Osteoblast (primary cell): ENCODE results near the gene CAND2. TPM values are rescaled to one million over a fixed set of nuclear protein-coding genes. Genes with fewer than 3 reads are reported as not detected.
"Not testable (repeated sequence)": the region's sequence is repeated elsewhere in the genome, so short reads cannot be mapped to it uniquely, and the experiment has no call there.

ENCODE experiments used
- DNase-seq: peaks from one replicate; pipeline ENCODE4 v3.0.0; 2011; ENCODE audit warnings: low spot score, mixed read lengths; ENCODE audit not compliant: insufficient read length; ENCODE audit errors: missing footprints
- H2AFZ ChIP-seq: 2 replicates; pipeline ENCODE4 v1.6.0; 2011; ENCODE audit warnings: mild to moderate bottlenecking, low read length
- H3K27ac ChIP-seq: 2 replicates; pipeline ENCODE4 v1.5.1; 2011; ENCODE audit warnings: mild to moderate bottlenecking, low read depth, low read length, moderate library complexity
- H3K27me3 ChIP-seq: 2 replicates; pipeline ENCODE4 v1.6.0; 2012; ENCODE audit warnings: mild to moderate bottlenecking, control low read depth, inconsistent platforms, low read length, moderate library complexity; ENCODE audit not compliant: insufficient read depth
- H3K36me3 ChIP-seq: 2 replicates; pipeline ENCODE4 v1.5.1; 2011; ENCODE audit warnings: mild to moderate bottlenecking, low read length, control low read depth, moderate library complexity; ENCODE audit not compliant: insufficient read depth
- H3K4me1 ChIP-seq: 2 replicates; pipeline ENCODE4 v1.5.1; 2011; ENCODE audit warnings: mild to moderate bottlenecking, low read length, control low read depth, moderate library complexity; ENCODE audit not compliant: insufficient read depth
- H3K4me2 ChIP-seq: 2 replicates; pipeline ENCODE4 v1.6.0; 2011; ENCODE audit warnings: mild to moderate bottlenecking, low read length; ENCODE audit not compliant: insufficient read depth
- H3K4me3 ChIP-seq: fragments of 200-600 bp; sonication (generic); 3 replicates; pipeline ENCODE4 v1.5.1; 2012; ENCODE audit warnings: mild to moderate bottlenecking, low read length, inconsistent platforms; ENCODE audit not compliant: insufficient read depth
- H3K79me2 ChIP-seq: 2 replicates; pipeline ENCODE4 v1.6.0; 2012; ENCODE audit warnings: mild to moderate bottlenecking, low read length, control low read depth, inconsistent platforms; ENCODE audit not compliant: insufficient read depth
- H3K9me3 ChIP-seq: 2 replicates; pipeline ENCODE4 v1.5.1; 2011; ENCODE audit warnings: low read depth, low read length, control low read depth
- H4K20me1 ChIP-seq: 2 replicates; pipeline ENCODE4 v1.6.0; 2012; ENCODE audit warnings: mild to moderate bottlenecking, low read length, control low read depth; ENCODE audit not compliant: insufficient read depth
- CTCF ChIP-seq: IDR thresholded peaks from 2 replicates; pipeline ENCODE4 v1.5.1; 2011; ENCODE audit warnings: mild to moderate bottlenecking, low read depth, low read length, moderate library complexity; ENCODE audit errors: extremely low read depth
- total RNA-seq: library from RNA; depleted of rRNA; stranded (reverse); fragments of >200 nt; gene quantifications from 2 replicates; pipeline ENCODE4 v1.2.3, GENCODE V29; 2012

CAND2 gene
- total RNA-seq, 1 donor = 1.4 TPM

- peaks cover 36% of the 10 kb centered on the region for H3K4me1 ChIP-seq
- peaks cover 68% of the 10 kb centered on the region for H3K36me3 ChIP-seq
- H3K27me3 ChIP-seq = no peaks in the 10 kb centered on the region
- H3K9me3 ChIP-seq = no peaks in the 10 kb centered on the region
- H3K79me2 ChIP-seq = peaks cover 55% of the 10 kb centered on the region
- peak overlapping the region; percentile 97 for H3K4me2 ChIP-seq
- no peak for TF ChIP-seq CTCF
- H2AFZ ChIP-seq = no peak overlapping the region
- H3K27ac ChIP-seq = no peak overlapping the region
- H3K4me3 ChIP-seq = peak overlapping the region; percentile 17
- DNase-seq = no peak
- peaks cover 75% of the 10 kb centered on the region for H4K20me1 ChIP-seq
Observed at GRCh38 chr3:12838179-12838965, 41.9 kb downstream of the CAND2 start.

GRCh38 chr3:12839156-12839946 lies 42.9 kb downstream of the CAND2 start:
- H3K79me2 ChIP-seq = peaks cover 55% of the 10 kb centered on the region
- peak overlapping the region; percentile 99 for H3K27ac ChIP-seq
- H3K9me3 ChIP-seq = no peaks in the 10 kb centered on the region
- peak overlapping the region; percentile 88 for H3K4me3 ChIP-seq
- TF ChIP-seq CTCF = no peak
- H3K27me3 ChIP-seq = no peaks in the 10 kb centered on the region
- H3K4me2 ChIP-seq = peak overlapping the region; percentile 97
- no peak for DNase-seq
- peaks cover 58% of the 10 kb centered on the region for H3K36me3 ChIP-seq
- H4K20me1 ChIP-seq = peaks cover 65% of the 10 kb centered on the region
- H2AFZ ChIP-seq = no peak overlapping the region
- H3K4me1 ChIP-seq = peaks cover 33% of the 10 kb centered on the region

GRCh38 chr3:12840148-12840547 lies 43.7 kb downstream of the CAND2 start:
- H3K27me3 ChIP-seq, H3K9me3 ChIP-seq, H2AFZ ChIP-seq, DNase-seq: not testable (repeated sequence)
- peaks cover 60% of the 10 kb centered on the region for H4K20me1 ChIP-seq
- peaks cover 33% of the 10 kb centered on the region for H3K4me1 ChIP-seq
- peak overlapping the region; percentile 97 for H3K4me2 ChIP-seq
- peak overlapping the region; percentile 99 for H3K27ac ChIP-seq
- H3K79me2 ChIP-seq = peaks cover 55% of the 10 kb centered on the region
- peak overlapping the region; percentile 88 for H3K4me3 ChIP-seq
- peaks cover 50% of the 10 kb centered on the region for H3K36me3 ChIP-seq

DNA sequence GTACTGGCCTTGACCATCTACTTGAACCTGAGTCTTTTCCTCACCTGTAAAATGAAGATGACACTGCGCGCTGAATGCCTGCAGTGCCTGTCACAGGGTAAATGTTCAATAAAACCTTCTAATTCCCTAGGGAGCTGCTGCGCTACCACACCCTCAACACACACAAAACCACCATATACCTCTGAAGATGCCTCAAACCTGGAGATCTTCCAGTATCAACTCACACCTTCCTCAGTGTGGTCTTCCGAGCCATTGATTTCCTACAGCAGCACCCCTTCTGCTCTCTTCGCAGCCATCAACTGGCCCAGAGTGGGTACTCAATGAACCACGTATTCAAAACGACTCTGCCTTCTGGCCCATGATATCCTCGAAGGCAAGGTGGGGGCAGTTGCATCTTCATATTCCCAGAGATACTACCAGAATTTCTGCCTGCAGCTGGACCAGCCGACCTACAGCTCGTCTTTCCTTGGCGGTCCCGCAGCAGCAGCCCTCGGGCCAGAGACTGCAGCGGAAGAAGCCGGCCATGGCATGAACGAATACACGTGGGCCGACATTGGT lies 44.2 kb downstream of the CAND2 start:
- DNase-seq = no peak
- peaks cover 55% of the 10 kb centered on the region for H3K79me2 ChIP-seq
- peak overlapping the region; percentile 97 for H3K4me2 ChIP-seq
- H4K20me1 ChIP-seq = peaks cover 55% of the 10 kb centered on the region
- TF ChIP-seq CTCF = no peak
- H3K4me1 ChIP-seq = peaks cover 33% of the 10 kb centered on the region
- H3K27ac ChIP-seq = peak overlapping the region; percentile 99
- H2AFZ ChIP-seq = peak overlapping the region; percentile 96
- peaks cover 45% of the 10 kb centered on the region for H3K36me3 ChIP-seq
- H3K4me3 ChIP-seq = peak overlapping the region; percentile 88
- no peaks in the 10 kb centered on the region for H3K27me3 ChIP-seq
- no peaks in the 10 kb centered on the region for H3K9me3 ChIP-seq
